ENCODE results near the gene UNC5C. TPM values are rescaled to one million over a fixed set of nuclear protein-coding genes. Genes with fewer than 3 reads are reported as not detected.

Gene UNC5C
- total RNA-seq, 1 experiment from 2014 or later, result not detected

GRCh38 chr4:95129031-95129430, 419.7 kb downstream of the UNC5C start:
- POLR2A ChIA-PET, result interaction anchor here (0.8 to 1.3 kb wide), 6 partner anchors 10 to 508 kb away, joined by 3 read pairs; no protein-coding TSS in a partner anchor
- H3K27ac Mint-ChIP-seq (ENCODE audit: low read depth, unreplicated experiment), result no peak overlapping the region

GRCh38 chr4:95124906-95125504, 423.8 kb downstream of the UNC5C start:
- Mint-ChIP-seq H3K9me3 (ENCODE audit: unreplicated experiment) (no peaks in the 10 kb centered on the region), H3K4me1 (ENCODE audit: insufficient read depth, unreplicated experiment) (peaks cover 19% of the 10 kb centered on the region), H3K4me3 (ENCODE audit: unreplicated experiment) (no peak overlapping the region), H3K27me3 (ENCODE audit: insufficient read depth, unreplicated experiment) (no peaks in the 10 kb centered on the region), H3K27ac (ENCODE audit: low read depth, unreplicated experiment) (no peak overlapping the region), H3K36me3 (ENCODE audit: insufficient read depth, unreplicated experiment) (no peaks in the 10 kb centered on the region)
- intact Hi-C loops (cut with micrococcal nuclease), result loop anchor here (1.0 to 10.0 kb wide), 2 partner anchors 380 to 504 kb away; no protein-coding TSS in a partner anchor
- CTCF ChIA-PET, result interaction anchor here (0.6 to 4.4 kb wide), 29 partner anchors 10 to 1544 kb away, joined by 3 to 65 read pairs (median 4); partner anchors contain the start of gene BMPR1B
- peak; percentile 48 for TF ChIP-seq CTCF (IDR thresholded peaks at IDR 0.05; ENCODE audit: unreplicated experiment)
- no TSS peak for BruUV-seq (replicated peaks)
- peak; percentile 71 for DNase-seq (ENCODE audit: unreplicated experiment)
- POLR2A ChIA-PET, result interaction anchor here (1.3 kb wide), 1 partner anchor 503 kb away, joined by 4 read pairs; no protein-coding TSS in a partner anchor

More at GRCh38 chr4:95129031-95129430, 419.7 kb downstream of the UNC5C start:
- intact Hi-C loops (cut with micrococcal nuclease), result loop anchor here (10.0 kb wide), 1 partner anchor 384 kb away; no protein-coding TSS in a partner anchor
- H3K9me3 Mint-ChIP-seq (ENCODE audit: unreplicated experiment), result no peaks in the 10 kb centered on the region
- H3K4me3 Mint-ChIP-seq (ENCODE audit: unreplicated experiment), result no peak overlapping the region
- H3K4me1 Mint-ChIP-seq (ENCODE audit: insufficient read depth, unreplicated experiment), result peaks cover 22% of the 10 kb centered on the region
- H3K27me3 Mint-ChIP-seq (ENCODE audit: insufficient read depth, unreplicated experiment), result no peaks in the 10 kb centered on the region
- BruUV-seq (replicated peaks), result no TSS peak
- H3K36me3 Mint-ChIP-seq (ENCODE audit: insufficient read depth, unreplicated experiment), result no peaks in the 10 kb centered on the region
- TF ChIP-seq CTCF (IDR thresholded peaks at IDR 0.05; ENCODE audit: unreplicated experiment), result no peak
- CTCF ChIA-PET, result no interaction called here
- DNase-seq (ENCODE audit: unreplicated experiment), result no peak

GRCh38 chr4:95122001-95122400, 426.8 kb downstream of the UNC5C start:
- TF ChIP-seq CTCF (IDR thresholded peaks at IDR 0.05; ENCODE audit: unreplicated experiment), result no peak
- Mint-ChIP-seq H3K27ac (ENCODE audit: low read depth, unreplicated experiment) (no peak overlapping the region), H3K27me3 (ENCODE audit: insufficient read depth, unreplicated experiment) (no peaks in the 10 kb centered on the region), H3K4me1 (ENCODE audit: insufficient read depth, unreplicated experiment) (peaks cover 6% of the 10 kb centered on the region), H3K36me3 (ENCODE audit: insufficient read depth, unreplicated experiment) (no peaks in the 10 kb centered on the region), H3K4me3 (ENCODE audit: unreplicated experiment) (no peak overlapping the region), H3K9me3 (ENCODE audit: unreplicated experiment) (no peaks in the 10 kb centered on the region)
- ChIA-PET CTCF (interaction anchor here (0.6 kb wide), 1 partner anchor 823 kb away, joined by 3 read pairs; no protein-coding TSS in a partner anchor), POLR2A (no interaction called here)
- intact Hi-C loops (cut with micrococcal nuclease), result loop anchor here (10.0 kb wide), 1 partner anchor 377 kb away; no protein-coding TSS in a partner anchor
- no peak for DNase-seq (ENCODE audit: unreplicated experiment)
- BruUV-seq (replicated peaks), result no TSS peak

- ChIA-PET CTCF (no interaction called here), POLR2A (no interaction called here)
- no TSS peak for BruUV-seq (replicated peaks)
- intact Hi-C loops (cut with micrococcal nuclease), result loop anchor here (10.0 kb wide), 1 partner anchor 376 kb away; no protein-coding TSS in a partner anchor
- no peaks in the 10 kb centered on the region for H3K27me3 Mint-ChIP-seq (ENCODE audit: insufficient read depth, unreplicated experiment)
- no peak for TF ChIP-seq CTCF (IDR thresholded peaks at IDR 0.05; ENCODE audit: unreplicated experiment)
- H3K27ac Mint-ChIP-seq (ENCODE audit: low read depth, unreplicated experiment), result no peak overlapping the region
- DNase-seq (ENCODE audit: unreplicated experiment), result no peak
- H3K4me3 Mint-ChIP-seq (ENCODE audit: unreplicated experiment), result no peak overlapping the region
- peaks cover 6% of the 10 kb centered on the region for H3K4me1 Mint-ChIP-seq (ENCODE audit: insufficient read depth, unreplicated experiment)
- H3K36me3 Mint-ChIP-seq (ENCODE audit: insufficient read depth, unreplicated experiment), result peaks cover 8% of the 10 kb centered on the region
- no peaks in the 10 kb centered on the region for H3K9me3 Mint-ChIP-seq (ENCODE audit: unreplicated experiment)
Measured at GRCh38 chr4:95120456-95120855, 428.3 kb downstream of the UNC5C start.
